GM23338 (cell line): ENCODE measurements around the gene ARMC9. TPM values are rescaled to one million over a fixed set of nuclear protein-coding genes. Genes with fewer than 3 reads are reported as not detected.

Experiments
- ATAC-seq: fragments of 200-7000 bp; cut with Tn5 transposase; 3 replicates; pipeline ENCODE4 v1.9.1; 2020
- DNase-seq: peaks from one replicate; pipeline ENCODE4 v3.0.0-alpha.2; 2015; ENCODE audit warnings: low spot score
- H2AFZ ChIP-seq: fragments of 200-600 bp; sonication (generic); 2 replicates; pipeline ENCODE4 v1.8.0; 2016; ENCODE audit warnings: antibody characterized with exemption, mild to moderate bottlenecking, moderate library complexity
- H3F3A ChIP-seq: fragments of 200-600 bp; sonication (generic); replicated peaks from 2 replicates; pipeline ENCODE4 v1.8.0; 2017; ENCODE audit warnings: antibody characterized with exemption, mixed run types, low read depth
- H3K27ac ChIP-seq: fragments of 200-600 bp; sonication (generic); 2 replicates; pipeline ENCODE4 v1.6.1; 2016; ENCODE audit warnings: low read depth
- H3K27me3 ChIP-seq: fragments of 200-600 bp; sonication (generic); 2 replicates; pipeline ENCODE4 v1.8.0; 2016; ENCODE audit warnings: mild to moderate bottlenecking, mixed run types, moderate library complexity; ENCODE audit not compliant: insufficient read depth
- H3K36me3 ChIP-seq: fragments of 200-600 bp; sonication (generic); 2 replicates; pipeline ENCODE4 v1.8.0; 2016; ENCODE audit warnings: mild to moderate bottlenecking; ENCODE audit not compliant: insufficient read depth
- H3K4me1 ChIP-seq: fragments of 200-600 bp; sonication (generic); 2 replicates; pipeline ENCODE4 v1.8.0; 2016; ENCODE audit warnings: mild to moderate bottlenecking, moderate library complexity; ENCODE audit not compliant: insufficient read depth
- H3K4me2 ChIP-seq: fragments of 200-600 bp; sonication (generic); 2 replicates; pipeline ENCODE4 v1.7.1; 2017; ENCODE audit warnings: mixed run types
- H3K4me3 ChIP-seq: fragments of 200-600 bp; sonication (generic); 2 replicates; pipeline ENCODE4 v1.6.1; 2016; ENCODE audit warnings: mixed run types
- H3K79me2 ChIP-seq: fragments of 200-600 bp; sonication (generic); replicated peaks from 2 replicates; pipeline ENCODE4 v1.8.0; 2017; ENCODE audit warnings: mild to moderate bottlenecking; ENCODE audit not compliant: insufficient read depth
- H3K9me2 ChIP-seq: fragments of 200-600 bp; sonication (generic); 2 replicates; pipeline ENCODE4 v1.8.0; 2017; ENCODE audit not compliant: insufficient read depth
- H4K20me1 ChIP-seq: fragments of 200-600 bp; sonication (generic); replicated peaks from 2 replicates; pipeline ENCODE4 v1.8.0; 2017; ENCODE audit warnings: mild to moderate bottlenecking; ENCODE audit not compliant: insufficient read depth
- H3K27ac Mint-ChIP-seq: 2 replicates; pipeline ENCODE4 v1.8.0; 2020; ENCODE audit warnings: inconsistent platforms, mild to moderate bottlenecking, moderate library complexity, mixed read lengths
- H3K27me3 Mint-ChIP-seq: 3 replicates; pipeline ENCODE4 v1.8.0; 2022; ENCODE audit warnings: low read depth, mild to moderate bottlenecking, moderate library complexity, mixed read lengths, inconsistent platforms; ENCODE audit not compliant: insufficient read depth, poor library complexity
- H3K36me3 Mint-ChIP-seq: 3 replicates; pipeline ENCODE4 v1.8.0; 2021; ENCODE audit warnings: low read depth, mild to moderate bottlenecking, inconsistent platforms, moderate library complexity, mixed read lengths
- H3K4me1 Mint-ChIP-seq: 3 replicates; pipeline ENCODE4 v1.8.0; 2020; ENCODE audit warnings: mild to moderate bottlenecking, inconsistent platforms, mixed read lengths
- H3K4me3 Mint-ChIP-seq: 3 replicates; pipeline ENCODE4 v1.8.0; 2021; ENCODE audit warnings: moderate library complexity, mild to moderate bottlenecking, inconsistent platforms, mixed read lengths
- H3K9me3 Mint-ChIP-seq: 3 replicates; pipeline ENCODE4 v1.8.0; 2020; ENCODE audit warnings: moderate library complexity, mild to moderate bottlenecking, inconsistent platforms, mixed read lengths
- CREB1 ChIP-seq: fragments of 250-450 bp; sonication (Bioruptor Pico); IDR thresholded peaks from 2 replicates; pipeline ENCODE4 v1.5.0; 2020; ENCODE audit warnings: low read depth, mild to moderate bottlenecking, moderate library complexity
- CTCF ChIP-seq, 2 experiments: fragments of 200-600 bp in 1 of 2; sonication (generic) in 1 of 2; conservative IDR thresholded peaks; 2 replicates each; pipeline versions ENCODE4 v1.5.1 to v1.6.1; 2016 to 2017; ENCODE audit warnings: antibody characterized with exemption in 2 of 2, low read depth in 2 of 2, mild to moderate bottlenecking in 2 of 2, moderate library complexity in 1 of 2
- ETS1 ChIP-seq: IDR thresholded peaks from 2 replicates; pipeline ENCODE4 v1.6.1; 2016; ENCODE audit warnings: antibody characterized with exemption
- EZH2 ChIP-seq: fragments of 200-600 bp; sonication (generic); IDR thresholded peaks from one replicate; pipeline ENCODE4 v1.8.0; 2017; ENCODE audit warnings: antibody characterized with exemption, mild to moderate bottlenecking, low read depth; ENCODE audit not compliant: unreplicated experiment
- EZH2phosphoT487 ChIP-seq: fragments of 200-600 bp; sonication (generic); IDR thresholded peaks from one replicate; pipeline ENCODE4 v1.8.1; 2018; ENCODE audit warnings: antibody characterized with exemption; ENCODE audit not compliant: unreplicated experiment
- JUNB ChIP-seq: IDR thresholded peaks from one replicate; pipeline ENCODE4 v1.6.1; 2016; ENCODE audit warnings: antibody characterized with exemption; ENCODE audit not compliant: unreplicated experiment
- NANOG ChIP-seq: IDR thresholded peaks from 2 replicates; pipeline ENCODE4 v1.6.1; 2016; ENCODE audit warnings: antibody characterized with exemption, borderline replicate concordance
- POLR2AphosphoS5 ChIP-seq: IDR thresholded peaks from 2 replicates; pipeline ENCODE4 v1.6.1; 2016; ENCODE audit warnings: antibody characterized with exemption, low read depth
- STAT1 ChIP-seq: IDR thresholded peaks from one replicate; pipeline ENCODE4 v1.6.1; 2016; ENCODE audit warnings: antibody characterized with exemption; ENCODE audit not compliant: unreplicated experiment
- ZNF114 ChIP-seq: fragments of 250-450 bp; sonication (Bioruptor Pico); IDR thresholded peaks from 2 replicates; pipeline ENCODE4 v1.5.0; 2020; ENCODE audit warnings: mild to moderate bottlenecking, moderate library complexity
- ZNF331 ChIP-seq: fragments of 250-450 bp; sonication (Bioruptor Pico); IDR thresholded peaks from 2 replicates; pipeline ENCODE4 v1.5.0; 2020; ENCODE audit warnings: low read depth, mild to moderate bottlenecking, moderate library complexity
- polyA plus RNA-seq: library from polyadenylated mRNA; unstranded; fragments of >200 nt; fragmentation: Nextera tagmentation; extraction: Ambion mirVana; gene quantifications from 2 replicates; pipeline ENCODE4 v1.2.1, GENCODE V29; 2016
- total RNA-seq: library from RNA; depleted of rRNA; stranded (reverse); fragments of >200 nt; shearing (Covaris generic); gene quantifications from 2 replicates; pipeline ENCODE4 v1.2.3, GENCODE V29; 2014
- TF ChIP-seq, protein P1 (sequence below): fragments of 250-450 bp; sonication (Bioruptor Pico); IDR thresholded peaks from 2 replicates; pipeline ENCODE4 v1.5.0; 2020; ENCODE audit warnings: mild to moderate bottlenecking, moderate library complexity
- TF ChIP-seq, protein P2 (sequence below): IDR thresholded peaks from one replicate; pipeline ENCODE4 v1.6.1; 2018; ENCODE audit warnings: antibody characterized with exemption; ENCODE audit not compliant: unreplicated experiment

The ARMC9 gene
- total and polyA plus RNA-seq, 2 experiments from 2014 or later, result 29.2 to 56.0 TPM

GRCh38 chr2:231374771-231375170 is 176.3 kb downstream of the ARMC9 start:
- H3K36me3 ChIP-seq, result no peaks in the 10 kb centered on the region
- H3K27me3 Mint-ChIP-seq, result peaks cover 24% of the 10 kb centered on the region
- H3K4me3 ChIP-seq, result no peak overlapping the region
- peaks cover 56% of the 10 kb centered on the region for H3K4me1 ChIP-seq
- H2AFZ ChIP-seq, result no peak overlapping the region
- DNase-seq, result no peak
- H3K27ac Mint-ChIP-seq, result peak overlapping the region; percentile 90
- peak overlapping the region; percentile 67 for H3K4me2 ChIP-seq
- H3K36me3 Mint-ChIP-seq, result peaks cover 15% of the 10 kb centered on the region; the same call in 2 of the 3 replicates
- peaks cover 61% of the 10 kb centered on the region for H3K4me1 Mint-ChIP-seq
- H3F3A ChIP-seq, result peaks cover 39% of the 10 kb centered on the region
- peak overlapping the region; percentile 93; the same call in 1 of the 2 replicates for H3K27ac ChIP-seq
- H3K79me2 ChIP-seq, result no peaks in the 10 kb centered on the region
- H4K20me1 ChIP-seq, result no peaks in the 10 kb centered on the region
- no peaks in the 10 kb centered on the region; the same call in 2 of the 3 replicates for H3K9me3 Mint-ChIP-seq
- TF ChIP-seq JUNB (no peak), ZNF331 (CRISPR knock-in tag) (no peak; the same call in 1 of the 2 replicates), EZH2phosphoT487 (no peak), CREB1 (CRISPR knock-in tag) (no peak), STAT1 (no peak), ZNF114 (CRISPR knock-in tag) (no peak), CTCF (conservative IDR thresholded peaks at IDR 0.05; ENCODE audit: low read depth in 2 of 2) (no peak), NANOG (no peak), ETS1 (no peak), POLR2AphosphoS5 (no peak), EZH2 (no peak)
- TF ChIP-seq, protein P1, sequence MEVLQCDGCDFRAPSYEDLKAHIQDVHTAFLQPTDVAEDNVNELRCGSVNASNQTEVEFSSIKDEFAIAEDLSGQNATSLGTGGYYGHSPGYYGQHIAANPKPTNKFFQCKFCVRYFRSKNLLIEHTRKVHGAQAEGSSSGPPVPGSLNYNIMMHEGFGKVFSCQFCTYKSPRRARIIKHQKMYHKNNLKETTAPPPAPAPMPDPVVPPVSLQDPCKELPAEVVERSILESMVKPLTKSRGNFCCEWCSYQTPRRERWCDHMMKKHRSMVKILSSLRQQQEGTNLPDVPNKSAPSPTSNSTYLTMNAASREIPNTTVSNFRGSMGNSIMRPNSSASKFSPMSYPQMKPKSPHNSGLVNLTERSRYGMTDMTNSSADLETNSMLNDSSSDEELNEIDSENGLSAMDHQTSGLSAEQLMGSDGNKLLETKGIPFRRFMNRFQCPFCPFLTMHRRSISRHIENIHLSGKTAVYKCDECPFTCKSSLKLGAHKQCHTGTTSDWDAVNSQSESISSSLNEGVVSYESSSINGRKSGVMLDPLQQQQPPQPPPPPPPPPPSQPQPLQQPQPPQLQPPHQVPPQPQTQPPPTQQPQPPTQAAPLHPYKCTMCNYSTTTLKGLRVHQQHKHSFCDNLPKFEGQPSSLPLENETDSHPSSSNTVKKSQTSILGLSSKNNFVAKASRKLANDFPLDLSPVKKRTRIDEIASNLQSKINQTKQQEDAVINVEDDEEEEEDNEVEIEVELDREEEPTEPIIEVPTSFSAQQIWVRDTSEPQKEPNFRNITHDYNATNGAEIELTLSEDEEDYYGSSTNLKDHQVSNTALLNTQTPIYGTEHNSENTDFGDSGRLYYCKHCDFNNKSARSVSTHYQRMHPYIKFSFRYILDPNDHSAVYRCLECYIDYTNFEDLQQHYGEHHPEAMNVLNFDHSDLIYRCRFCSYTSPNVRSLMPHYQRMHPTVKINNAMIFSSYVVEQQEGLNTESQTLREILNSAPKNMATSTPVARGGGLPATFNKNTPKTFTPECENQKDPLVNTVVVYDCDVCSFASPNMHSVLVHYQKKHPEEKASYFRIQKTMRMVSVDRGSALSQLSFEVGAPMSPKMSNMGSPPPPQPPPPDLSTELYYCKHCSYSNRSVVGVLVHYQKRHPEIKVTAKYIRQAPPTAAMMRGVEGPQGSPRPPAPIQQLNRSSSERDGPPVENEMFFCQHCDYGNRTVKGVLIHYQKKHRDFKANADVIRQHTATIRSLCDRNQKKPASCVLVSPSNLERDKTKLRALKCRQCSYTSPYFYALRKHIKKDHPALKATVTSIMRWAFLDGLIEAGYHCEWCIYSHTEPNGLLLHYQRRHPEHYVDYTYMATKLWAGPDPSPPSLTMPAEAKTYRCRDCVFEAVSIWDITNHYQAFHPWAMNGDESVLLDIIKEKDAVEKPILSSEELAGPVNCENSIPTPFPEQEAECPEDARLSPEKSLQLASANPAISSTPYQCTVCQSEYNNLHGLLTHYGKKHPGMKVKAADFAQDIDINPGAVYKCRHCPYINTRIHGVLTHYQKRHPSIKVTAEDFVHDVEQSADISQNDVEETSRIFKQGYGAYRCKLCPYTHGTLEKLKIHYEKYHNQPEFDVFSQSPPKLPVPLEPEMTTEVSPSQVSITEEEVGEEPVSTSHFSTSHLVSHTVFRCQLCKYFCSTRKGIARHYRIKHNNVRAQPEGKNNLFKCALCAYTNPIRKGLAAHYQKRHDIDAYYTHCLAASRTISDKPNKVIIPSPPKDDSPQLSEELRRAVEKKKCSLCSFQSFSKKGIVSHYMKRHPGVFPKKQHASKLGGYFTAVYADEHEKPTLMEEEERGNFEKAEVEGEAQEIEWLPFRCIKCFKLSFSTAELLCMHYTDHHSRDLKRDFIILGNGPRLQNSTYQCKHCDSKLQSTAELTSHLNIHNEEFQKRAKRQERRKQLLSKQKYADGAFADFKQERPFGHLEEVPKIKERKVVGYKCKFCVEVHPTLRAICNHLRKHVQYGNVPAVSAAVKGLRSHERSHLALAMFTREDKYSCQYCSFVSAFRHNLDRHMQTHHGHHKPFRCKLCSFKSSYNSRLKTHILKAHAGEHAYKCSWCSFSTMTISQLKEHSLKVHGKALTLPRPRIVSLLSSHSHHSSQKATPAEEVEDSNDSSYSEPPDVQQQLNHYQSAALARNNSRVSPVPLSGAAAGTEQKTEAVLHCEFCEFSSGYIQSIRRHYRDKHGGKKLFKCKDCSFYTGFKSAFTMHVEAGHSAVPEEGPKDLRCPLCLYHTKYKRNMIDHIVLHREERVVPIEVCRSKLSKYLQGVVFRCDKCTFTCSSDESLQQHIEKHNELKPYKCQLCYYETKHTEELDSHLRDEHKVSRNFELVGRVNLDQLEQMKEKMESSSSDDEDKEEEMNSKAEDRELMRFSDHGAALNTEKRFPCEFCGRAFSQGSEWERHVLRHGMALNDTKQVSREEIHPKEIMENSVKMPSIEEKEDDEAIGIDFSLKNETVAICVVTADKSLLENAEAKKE, result no peak
- TF ChIP-seq, protein P2, sequence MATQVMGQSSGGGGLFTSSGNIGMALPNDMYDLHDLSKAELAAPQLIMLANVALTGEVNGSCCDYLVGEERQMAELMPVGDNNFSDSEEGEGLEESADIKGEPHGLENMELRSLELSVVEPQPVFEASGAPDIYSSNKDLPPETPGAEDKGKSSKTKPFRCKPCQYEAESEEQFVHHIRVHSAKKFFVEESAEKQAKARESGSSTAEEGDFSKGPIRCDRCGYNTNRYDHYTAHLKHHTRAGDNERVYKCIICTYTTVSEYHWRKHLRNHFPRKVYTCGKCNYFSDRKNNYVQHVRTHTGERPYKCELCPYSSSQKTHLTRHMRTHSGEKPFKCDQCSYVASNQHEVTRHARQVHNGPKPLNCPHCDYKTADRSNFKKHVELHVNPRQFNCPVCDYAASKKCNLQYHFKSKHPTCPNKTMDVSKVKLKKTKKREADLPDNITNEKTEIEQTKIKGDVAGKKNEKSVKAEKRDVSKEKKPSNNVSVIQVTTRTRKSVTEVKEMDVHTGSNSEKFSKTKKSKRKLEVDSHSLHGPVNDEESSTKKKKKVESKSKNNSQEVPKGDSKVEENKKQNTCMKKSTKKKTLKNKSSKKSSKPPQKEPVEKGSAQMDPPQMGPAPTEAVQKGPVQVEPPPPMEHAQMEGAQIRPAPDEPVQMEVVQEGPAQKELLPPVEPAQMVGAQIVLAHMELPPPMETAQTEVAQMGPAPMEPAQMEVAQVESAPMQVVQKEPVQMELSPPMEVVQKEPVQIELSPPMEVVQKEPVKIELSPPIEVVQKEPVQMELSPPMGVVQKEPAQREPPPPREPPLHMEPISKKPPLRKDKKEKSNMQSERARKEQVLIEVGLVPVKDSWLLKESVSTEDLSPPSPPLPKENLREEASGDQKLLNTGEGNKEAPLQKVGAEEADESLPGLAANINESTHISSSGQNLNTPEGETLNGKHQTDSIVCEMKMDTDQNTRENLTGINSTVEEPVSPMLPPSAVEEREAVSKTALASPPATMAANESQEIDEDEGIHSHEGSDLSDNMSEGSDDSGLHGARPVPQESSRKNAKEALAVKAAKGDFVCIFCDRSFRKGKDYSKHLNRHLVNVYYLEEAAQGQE, result no peak
- no peak overlapping the region; the same call in 2 of the 3 replicates for H3K4me3 Mint-ChIP-seq
- H3K9me2 ChIP-seq, result no peaks in the 10 kb centered on the region
- ATAC-seq, result no peak
- no peaks in the 10 kb centered on the region for H3K27me3 ChIP-seq
